Activated naive CD4-positive, alpha-beta T cell treated with anti-CD3 and anti-CD28 coated beads, Interleukin-2, amount 10 ng/mL, durations not matched to agents 7 days and 5 days (primary cell): ENCODE results near the gene FBXW12.
"Not testable (repeated sequence)": the region's sequence is repeated elsewhere in the genome, so short reads cannot be mapped to it uniquely, and the experiment has no call there.

Source experiments
- CTCF ChIA-PET: fragments of 350-600 bp; sonication (Branson Sonifier 250); formaldehyde crosslinking; loops from one replicate; lab custom pipeline; 2021; ENCODE audit warnings: antibody characterized with exemption; lab: Charles Lee
- DNase-seq: peaks from one replicate; pipeline ENCODE4 v3.0.0-alpha.2; 2020
- H3K27ac Mint-ChIP-seq: one replicate; pipeline ENCODE4 v1.8.0; 2021; ENCODE audit warnings: mild to moderate bottlenecking, moderate library complexity, mixed read lengths
- H3K27me3 Mint-ChIP-seq: one replicate; pipeline ENCODE4 v1.8.0; 2021; ENCODE audit warnings: mild to moderate bottlenecking, mixed read lengths
- H3K36me3 Mint-ChIP-seq: one replicate; pipeline ENCODE4 v1.8.0; 2021; ENCODE audit warnings: mixed read lengths
- H3K4me1 Mint-ChIP-seq: one replicate; pipeline ENCODE4 v1.8.0; 2021; ENCODE audit warnings: mixed read lengths
- H3K4me3 Mint-ChIP-seq: one replicate; pipeline ENCODE4 v1.8.0; 2021; ENCODE audit warnings: mild to moderate bottlenecking, moderate library complexity, mixed read lengths
- H3K9me3 Mint-ChIP-seq: one replicate; pipeline ENCODE4 v1.8.0; 2021; ENCODE audit warnings: mixed read lengths

Gene FBXW12

GRCh38 chr3:48371651-48372376 is at the start of gene FBXW12:
Gene FBXW12 (plus strand): TSS chr3:48372219. CDS start chr3:48372768, 549 bp downstream.
- Mint-ChIP-seq H3K27me3 (peaks cover 9% of the 10 kb centered on the region), H3K9me3 (no peaks in the 10 kb centered on the region), H3K4me3 (no peak within 1 kb of the TSS), H3K27ac (no peak within 1 kb of the TSS), H3K4me1 (no peaks in the 10 kb centered on the region), H3K36me3 (no peaks in the 10 kb centered on the region)
- CTCF ChIA-PET: interaction anchor here (1.5 kb wide), 1 partner anchor 64 kb away, joined by 4 read pairs; no protein-coding TSS in a partner anchor
- no peak for DNase-seq

- H3K27ac Mint-ChIP-seq, H3K9me3 Mint-ChIP-seq, H3K4me3 Mint-ChIP-seq, H3K36me3 Mint-ChIP-seq, DNase-seq, CTCF ChIA-PET, H3K4me1 Mint-ChIP-seq: not testable (repeated sequence)
- H3K27me3 Mint-ChIP-seq: peaks cover 54% of the 10 kb centered on the region
Observed at GRCh38 chr3:48331706-48332435, 40.1 kb upstream of the FBXW12 start.

- H3K27ac Mint-ChIP-seq, H3K9me3 Mint-ChIP-seq, DNase-seq, H3K36me3 Mint-ChIP-seq, H3K4me1 Mint-ChIP-seq, H3K4me3 Mint-ChIP-seq: not testable (repeated sequence)
- CTCF ChIA-PET: interaction anchor here (0.8 kb wide), 1 partner anchor 67 kb away, joined by 3 read pairs; no protein-coding TSS in a partner anchor
- H3K27me3 Mint-ChIP-seq: peaks cover 46% of the 10 kb centered on the region
Observed at GRCh38 chr3:48333346-48334245, 38.4 kb upstream of the FBXW12 start, which contains the start of gene SPINK8. Gene SPINK8 (minus strand): TSS chr3:48333661. CDS start chr3:48328341, 5,320 bp downstream.

- Mint-ChIP-seq H3K36me3 (no peaks in the 10 kb centered on the region), H3K4me3 (no peak overlapping the region), H3K27me3 (peaks cover 46% of the 10 kb centered on the region), H3K27ac (no peak overlapping the region), H3K4me1 (no peaks in the 10 kb centered on the region), H3K9me3 (no peaks in the 10 kb centered on the region)
- CTCF ChIA-PET: interaction anchor here (0.8 kb wide), 1 partner anchor 66 kb away, joined by 3 read pairs; no protein-coding TSS in a partner anchor
- DNase-seq: no peak
Observed at GRCh38 chr3:48334605-48335004, 37.4 kb upstream of the FBXW12 start.

GRCh38 chr3:48335286-48335685 is 36.7 kb upstream of the FBXW12 start:
- H3K27ac Mint-ChIP-seq, H3K36me3 Mint-ChIP-seq, H3K4me1 Mint-ChIP-seq, H3K9me3 Mint-ChIP-seq, DNase-seq, CTCF ChIA-PET, H3K4me3 Mint-ChIP-seq: not testable (repeated sequence)
- H3K27me3 Mint-ChIP-seq: peaks cover 44% of the 10 kb centered on the region

- H3K4me1 Mint-ChIP-seq, H3K36me3 Mint-ChIP-seq, CTCF ChIA-PET, H3K9me3 Mint-ChIP-seq, H3K27ac Mint-ChIP-seq, H3K4me3 Mint-ChIP-seq, DNase-seq: not testable (repeated sequence)
- H3K27me3 Mint-ChIP-seq: peaks cover 32% of the 10 kb centered on the region
Observed at GRCh38 chr3:48337536-48337935, 34.5 kb upstream of the FBXW12 start.

GRCh38 chr3:48338635-48339034 is 33.4 kb upstream of the FBXW12 start:
- DNase-seq: no peak
- H3K4me3 Mint-ChIP-seq: no peak overlapping the region
- peaks cover 22% of the 10 kb centered on the region for H3K27me3 Mint-ChIP-seq
- CTCF ChIA-PET: no interaction called here
- H3K9me3 Mint-ChIP-seq: no peaks in the 10 kb centered on the region
- H3K36me3 Mint-ChIP-seq: no peaks in the 10 kb centered on the region
- H3K4me1 Mint-ChIP-seq: no peaks in the 10 kb centered on the region
- no peak overlapping the region for H3K27ac Mint-ChIP-seq

- DNase-seq: no peak
- Mint-ChIP-seq H3K27me3 (peaks cover 7% of the 10 kb centered on the region), H3K27ac (no peak overlapping the region), H3K4me1 (no peaks in the 10 kb centered on the region), H3K36me3 (no peaks in the 10 kb centered on the region), H3K9me3 (no peaks in the 10 kb centered on the region), H3K4me3 (no peak overlapping the region)
- CTCF ChIA-PET: no interaction called here
Observed at GRCh38 chr3:48343432-48343831, 28.6 kb upstream of the FBXW12 start.

- DNase-seq: no peak
- no peaks in the 10 kb centered on the region for H3K9me3 Mint-ChIP-seq
- H3K4me1 Mint-ChIP-seq: no peaks in the 10 kb centered on the region
- H3K27ac Mint-ChIP-seq: no peak overlapping the region
- CTCF ChIA-PET: no interaction called here
- peaks cover 12% of the 10 kb centered on the region for H3K27me3 Mint-ChIP-seq
- H3K4me3 Mint-ChIP-seq: no peak overlapping the region
- no peaks in the 10 kb centered on the region for H3K36me3 Mint-ChIP-seq
Observed at GRCh38 chr3:48344867-48345507, 27.0 kb upstream of the FBXW12 start.

GRCh38 chr3:48345946-48346572 is 26.0 kb upstream of the FBXW12 start:
- H3K4me1 Mint-ChIP-seq: no peaks in the 10 kb centered on the region

GRCh38 chr3:48347500-48347899 is 24.5 kb upstream of the FBXW12 start:
- H3K27ac Mint-ChIP-seq: no peak overlapping the region
- DNase-seq: no peak
- H3K4me1 Mint-ChIP-seq: no peaks in the 10 kb centered on the region
- H3K4me3 Mint-ChIP-seq: no peak overlapping the region
- CTCF ChIA-PET: no interaction called here
- H3K27me3 Mint-ChIP-seq: peaks cover 19% of the 10 kb centered on the region
- no peaks in the 10 kb centered on the region for H3K9me3 Mint-ChIP-seq
- no peaks in the 10 kb centered on the region for H3K36me3 Mint-ChIP-seq

More at GRCh38 chr3:48345946-48346572, 26.0 kb upstream of the FBXW12 start:
- Mint-ChIP-seq H3K27me3 (peaks cover 12% of the 10 kb centered on the region), H3K4me3 (no peak overlapping the region), H3K36me3 (no peaks in the 10 kb centered on the region), H3K27ac (no peak overlapping the region), H3K9me3 (no peaks in the 10 kb centered on the region)
- DNase-seq: no peak
- CTCF ChIA-PET: interaction anchor here (0.6 kb wide), 1 partner anchor 12 kb away, joined by 3 read pairs; no protein-coding TSS in a partner anchor

GRCh38 chr3:48352546-48352945 is 19.5 kb upstream of the FBXW12 start:
- H3K9me3 Mint-ChIP-seq: peaks cover 1% of the 10 kb centered on the region

GRCh38 chr3:48353987-48354386 is 18.0 kb upstream of the FBXW12 start:
- H3K27me3 Mint-ChIP-seq: peaks cover 46% of the 10 kb centered on the region
- DNase-seq: no peak
- no peak overlapping the region for H3K4me3 Mint-ChIP-seq
- H3K27ac Mint-ChIP-seq: no peak overlapping the region
- CTCF ChIA-PET: no interaction called here
- H3K4me1 Mint-ChIP-seq: no peaks in the 10 kb centered on the region
- peaks cover 1% of the 10 kb centered on the region for H3K9me3 Mint-ChIP-seq
- H3K36me3 Mint-ChIP-seq: no peaks in the 10 kb centered on the region

More at GRCh38 chr3:48352546-48352945, 19.5 kb upstream of the FBXW12 start:
- no peak overlapping the region for H3K4me3 Mint-ChIP-seq
- H3K4me1 Mint-ChIP-seq: no peaks in the 10 kb centered on the region
- H3K36me3 Mint-ChIP-seq: no peaks in the 10 kb centered on the region
- CTCF ChIA-PET: no interaction called here
- no peak overlapping the region for H3K27ac Mint-ChIP-seq
- H3K27me3 Mint-ChIP-seq: peaks cover 41% of the 10 kb centered on the region
- DNase-seq: no peak
